OCI-LY7 (cell line): ENCODE results near the gene AIFM1. TPM values are rescaled to one million over a fixed set of nuclear protein-coding genes. Genes with fewer than 3 reads are reported as not detected.

ENCODE experiments used
- BruUV-seq: library from RNA; stranded (reverse); fragments of 400-500 nt; replicated peaks from 2 replicates; lab custom pipeline; 2021; lab: Mats Ljungman, UMichigan
- CTCF ChIA-PET: fragments of 300-600 bp; sonication (Branson Sonifier 250); formaldehyde crosslinking; loops from one replicate; lab custom pipeline; 2022; ENCODE audit warnings: antibody characterized with exemption; ENCODE audit not compliant: unreplicated experiment; lab: Charles Lee
- POLR2A ChIA-PET: fragments of 300-600 bp; sonication (Branson Sonifier 250); formaldehyde crosslinking; loops from one replicate; lab custom pipeline; 2022; ENCODE audit warnings: antibody characterized with exemption; lab: Charles Lee
- DNase-seq: peaks from one replicate; pipeline ENCODE4 v3.0.0-alpha.2; 2015; ENCODE audit warnings: low spot score
- H2AFZ ChIP-seq: fragments of 200-600 bp; sonication (generic), shearing (Covaris generic); 2 replicates; pipeline ENCODE4 v1.6.1; 2014; ENCODE audit warnings: mild to moderate bottlenecking, antibody characterized with exemption, low read length, moderate library complexity
- H3K27ac ChIP-seq: fragments of 200-600 bp; sonication (generic); 2 replicates; pipeline ENCODE4 v1.5.1; 2014; ENCODE audit warnings: mixed run types, low read depth, mild to moderate bottlenecking, moderate library complexity, low read length, inconsistent platforms; ENCODE audit not compliant: poor library complexity, severe bottlenecking
- H3K36me3 ChIP-seq: fragments of 200-600 bp; sonication (generic); 2 replicates; pipeline ENCODE4 v1.6.1; 2014; ENCODE audit warnings: mild to moderate bottlenecking, antibody characterized with exemption, low read length, moderate library complexity, mixed read lengths; ENCODE audit not compliant: insufficient read depth
- H3K4me1 ChIP-seq: fragments of 200-600 bp; sonication (generic); 2 replicates; pipeline ENCODE4 v1.5.1; 2014; ENCODE audit warnings: mild to moderate bottlenecking, low read length; ENCODE audit not compliant: insufficient read depth, poor library complexity, severe bottlenecking
- H3K4me2 ChIP-seq: fragments of 200-600 bp; sonication (generic); 2 replicates; pipeline ENCODE4 v1.6.1; 2014; ENCODE audit warnings: mild to moderate bottlenecking, low read length
- H3K4me3 ChIP-seq: fragments of 200-600 bp; sonication (generic); 2 replicates; pipeline ENCODE4 v1.5.1; 2014; ENCODE audit warnings: mild to moderate bottlenecking, low read depth, low read length; ENCODE audit not compliant: poor library complexity, severe bottlenecking
- H3K79me2 ChIP-seq: fragments of 200-600 bp; sonication (generic); 2 replicates; pipeline ENCODE4 v1.6.1; 2016; ENCODE audit warnings: low read depth, mild to moderate bottlenecking, low read length, moderate library complexity, mixed read lengths; ENCODE audit not compliant: insufficient read depth
- H3K9me2 ChIP-seq: fragments of 200-600 bp; sonication (generic); 2 replicates; pipeline ENCODE4 v1.6.1; 2016; ENCODE audit warnings: mild to moderate bottlenecking, low read length, mixed read lengths; ENCODE audit not compliant: insufficient read depth
- H3K9me3 ChIP-seq: fragments of 200-600 bp; sonication (generic); 2 replicates; pipeline ENCODE4 v1.6.1; 2014; ENCODE audit warnings: mild to moderate bottlenecking, mixed run types, low read length, mixed read lengths
- H4K20me1 ChIP-seq: fragments of 200-600 bp; sonication (generic); 2 replicates; pipeline ENCODE4 v1.6.1; 2014; ENCODE audit warnings: mild to moderate bottlenecking, antibody characterized with exemption, low read length, moderate library complexity, mixed read lengths; ENCODE audit not compliant: insufficient read depth
- EZH2phosphoT487 ChIP-seq: fragments of 200-600 bp; sonication (generic); IDR thresholded peaks from 2 replicates; pipeline ENCODE4 v1.6.1; 2018; ENCODE audit warnings: low read depth, borderline replicate concordance, mild to moderate bottlenecking, mixed run types, antibody characterized with exemption, low read length, moderate library complexity, mixed read lengths
- intact Hi-C: fragments of 100-400 bp; cut with micrococcal nuclease; formaldehyde crosslinking; loops from one replicate; pipeline ENCODE4 v1.10.0; 2022; ENCODE audit not compliant: unreplicated experiment
- total RNA-seq, 2 experiments: library from RNA; depleted of rRNA in 1 of 2; stranded (reverse); fragments of >200 nt in 1 of 2; shearing (Covaris generic) in 1 of 2; gene quantifications; 2 replicates each; pipeline ENCODE4 v1.2.3, GENCODE V29; 2014 to 2022
- TF ChIP-seq, protein P1 (sequence below): fragments of 200-600 bp; sonication (generic); conservative IDR thresholded peaks from 2 replicates; pipeline ENCODE4 v1.5.1; 2014; ENCODE audit warnings: mild to moderate bottlenecking, antibody characterized with exemption, low read length, moderate library complexity, mixed read lengths

The AIFM1 gene
- total RNA-seq, 2 experiments from 2014 or later, result 23.1 to 45.7 TPM

DNA sequence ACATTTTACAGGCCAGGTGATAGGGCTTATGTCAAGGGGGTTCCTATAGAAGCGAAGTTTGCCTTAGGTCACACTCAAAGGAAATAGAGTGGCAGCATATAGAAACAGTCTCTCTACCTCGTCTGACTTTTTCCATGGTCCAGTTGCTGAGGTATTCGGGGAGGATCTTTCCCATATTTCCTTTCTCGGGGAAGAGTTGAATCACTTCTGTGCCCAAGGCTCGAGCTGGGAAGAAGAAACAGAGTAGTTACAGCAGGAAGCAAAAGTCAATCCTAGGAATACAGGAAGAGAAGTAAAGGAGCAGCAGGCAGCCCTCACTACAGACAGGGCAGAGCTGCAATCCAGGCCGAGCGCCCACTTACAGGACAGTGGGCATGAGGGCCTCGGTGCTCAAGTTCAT, 28.7 kb downstream of the AIFM1 start:
- no peak for DNase-seq
- H3K4me2 ChIP-seq, result no peak overlapping the region
- H3K9me3 ChIP-seq, result no peaks in the 10 kb centered on the region
- no peaks in the 10 kb centered on the region for H3K79me2 ChIP-seq
- H2AFZ ChIP-seq, result no peak overlapping the region
- no peaks in the 10 kb centered on the region for H3K9me2 ChIP-seq
- no peak for TF ChIP-seq EZH2phosphoT487
- TF ChIP-seq, protein P1, sequence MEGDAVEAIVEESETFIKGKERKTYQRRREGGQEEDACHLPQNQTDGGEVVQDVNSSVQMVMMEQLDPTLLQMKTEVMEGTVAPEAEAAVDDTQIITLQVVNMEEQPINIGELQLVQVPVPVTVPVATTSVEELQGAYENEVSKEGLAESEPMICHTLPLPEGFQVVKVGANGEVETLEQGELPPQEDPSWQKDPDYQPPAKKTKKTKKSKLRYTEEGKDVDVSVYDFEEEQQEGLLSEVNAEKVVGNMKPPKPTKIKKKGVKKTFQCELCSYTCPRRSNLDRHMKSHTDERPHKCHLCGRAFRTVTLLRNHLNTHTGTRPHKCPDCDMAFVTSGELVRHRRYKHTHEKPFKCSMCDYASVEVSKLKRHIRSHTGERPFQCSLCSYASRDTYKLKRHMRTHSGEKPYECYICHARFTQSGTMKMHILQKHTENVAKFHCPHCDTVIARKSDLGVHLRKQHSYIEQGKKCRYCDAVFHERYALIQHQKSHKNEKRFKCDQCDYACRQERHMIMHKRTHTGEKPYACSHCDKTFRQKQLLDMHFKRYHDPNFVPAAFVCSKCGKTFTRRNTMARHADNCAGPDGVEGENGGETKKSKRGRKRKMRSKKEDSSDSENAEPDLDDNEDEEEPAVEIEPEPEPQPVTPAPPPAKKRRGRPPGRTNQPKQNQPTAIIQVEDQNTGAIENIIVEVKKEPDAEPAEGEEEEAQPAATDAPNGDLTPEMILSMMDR, result no peak
- CTCF ChIA-PET, result no interaction called here
- BruUV-seq, result no TSS peak
- no peak overlapping the region for H3K27ac ChIP-seq
- POLR2A ChIA-PET, result no interaction called here
- no peaks in the 10 kb centered on the region for H3K4me1 ChIP-seq
- H4K20me1 ChIP-seq, result no peaks in the 10 kb centered on the region
- intact Hi-C loops, result loop anchor here (5.0 kb wide), 1 partner anchor 55 kb away; no protein-coding TSS in a partner anchor
- peaks cover 54% of the 10 kb centered on the region for H3K36me3 ChIP-seq
- no peak overlapping the region for H3K4me3 ChIP-seq

DNA sequence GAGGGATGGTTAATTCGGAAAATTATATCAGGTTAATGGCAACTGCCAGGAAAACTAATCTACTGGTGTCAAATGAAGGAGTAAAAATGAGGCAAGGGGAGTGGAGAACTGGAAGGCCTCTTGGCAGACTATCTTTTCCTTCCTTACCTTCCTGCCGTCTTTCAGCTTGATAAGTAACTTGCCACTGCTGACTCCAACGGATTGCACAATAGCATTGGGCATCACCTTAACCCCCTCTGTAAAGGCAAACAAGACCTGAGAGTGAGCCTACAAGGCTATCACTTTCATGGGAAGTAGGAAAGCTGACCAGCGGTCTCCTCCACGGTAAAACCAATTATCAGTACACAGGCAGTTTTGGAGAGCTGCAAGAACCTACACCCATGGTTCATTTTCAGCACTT, 29.1 kb downstream of the AIFM1 start:
- no peaks in the 10 kb centered on the region for H3K9me2 ChIP-seq
- no peaks in the 10 kb centered on the region for H3K9me3 ChIP-seq
- no peak overlapping the region for H3K4me3 ChIP-seq
- intact Hi-C loops, result loop anchor here (5.0 kb wide), 1 partner anchor 56 kb away; no protein-coding TSS in a partner anchor
- peaks cover 51% of the 10 kb centered on the region for H3K36me3 ChIP-seq
- CTCF ChIA-PET, result no interaction called here
- DNase-seq, result no peak
- H3K79me2 ChIP-seq, result no peaks in the 10 kb centered on the region
- no peaks in the 10 kb centered on the region for H4K20me1 ChIP-seq
- POLR2A ChIA-PET, result no interaction called here
- TF ChIP-seq, protein P1, result no peak
- no peak for TF ChIP-seq EZH2phosphoT487
- no TSS peak for BruUV-seq
- H3K27ac ChIP-seq, result no peak overlapping the region
- H3K4me2 ChIP-seq, result no peak overlapping the region
- H3K4me1 ChIP-seq, result no peaks in the 10 kb centered on the region
- no peak overlapping the region for H2AFZ ChIP-seq

- intact Hi-C loops, result no loop called here
- H3K9me3 ChIP-seq, result no peaks in the 10 kb centered on the region
Observed at GRCh38 chrX:130130990-130131389, 34.7 kb downstream of the AIFM1 start.

More at GRCh38 chrX:130130990-130131389, 34.7 kb downstream of the AIFM1 start:
- no peaks in the 10 kb centered on the region for H3K4me1 ChIP-seq
- no peaks in the 10 kb centered on the region for H3K79me2 ChIP-seq
- no peak for TF ChIP-seq EZH2phosphoT487
- TF ChIP-seq, protein P1, result no peak
- no TSS peak for BruUV-seq
- ChIA-PET CTCF (no interaction called here), POLR2A (no interaction called here)
- no peaks in the 10 kb centered on the region for H3K9me2 ChIP-seq
- H2AFZ ChIP-seq, result no peak overlapping the region
- H3K4me2 ChIP-seq, result no peak overlapping the region
- no peaks in the 10 kb centered on the region for H4K20me1 ChIP-seq
- no peak for DNase-seq
- peaks cover 45% of the 10 kb centered on the region for H3K36me3 ChIP-seq
- H3K4me3 ChIP-seq, result no peak overlapping the region
- H3K27ac ChIP-seq, result no peak overlapping the region
